ENCODE results near the gene KCNJ6.

The KCNJ6 gene

GRCh38 chr21:37562920-37563640 lies 353.2 kb downstream of the KCNJ6 start:
- DNase-seq: peak; percentile 35

DNA sequence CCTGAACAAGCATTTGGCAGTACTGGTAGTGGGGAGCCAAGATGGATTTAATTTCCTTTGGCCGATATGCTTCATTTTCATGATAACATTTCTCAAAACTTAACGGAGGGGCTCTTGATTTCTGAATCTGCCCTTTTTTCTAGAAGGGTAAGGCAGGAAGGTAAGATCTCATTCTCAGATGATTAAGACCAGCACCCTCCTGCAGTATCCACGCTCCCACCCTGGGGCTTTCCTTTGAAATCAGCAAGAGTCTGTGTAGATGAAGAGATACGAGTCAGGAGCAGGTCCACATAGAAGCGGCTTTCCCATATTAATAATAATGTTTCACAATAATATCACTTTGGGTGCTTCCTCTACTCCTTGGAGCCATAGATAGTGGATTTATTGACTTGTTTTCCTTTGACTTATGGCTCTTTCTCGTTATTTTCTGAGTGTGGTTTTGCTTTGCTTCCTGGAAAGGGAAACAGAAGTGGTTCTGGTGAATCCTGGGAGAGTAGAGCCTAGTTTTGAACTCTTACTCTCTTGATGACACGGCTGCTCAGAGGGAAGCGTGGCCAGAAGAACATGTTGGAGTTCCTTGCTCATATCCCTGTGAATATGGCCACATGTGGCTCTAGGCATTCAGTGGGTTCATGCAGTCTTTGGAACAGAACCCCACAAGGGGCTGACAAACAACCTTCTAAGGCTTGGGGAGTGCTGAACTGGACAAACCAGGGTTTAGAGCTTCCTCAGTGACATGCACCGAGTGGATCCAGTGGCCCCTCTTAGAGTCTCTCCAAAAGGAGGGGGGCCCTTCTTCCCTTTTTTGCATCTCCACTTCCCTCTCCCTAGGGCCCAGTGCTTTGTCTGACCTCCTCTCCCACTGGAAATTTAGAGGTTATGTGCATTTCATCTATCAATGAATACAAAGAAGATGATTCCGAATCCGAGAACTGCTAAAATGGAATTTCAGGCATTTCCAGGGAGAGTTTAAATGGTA lies 354.0 kb downstream of the KCNJ6 start:
- no peak for DNase-seq

DNA sequence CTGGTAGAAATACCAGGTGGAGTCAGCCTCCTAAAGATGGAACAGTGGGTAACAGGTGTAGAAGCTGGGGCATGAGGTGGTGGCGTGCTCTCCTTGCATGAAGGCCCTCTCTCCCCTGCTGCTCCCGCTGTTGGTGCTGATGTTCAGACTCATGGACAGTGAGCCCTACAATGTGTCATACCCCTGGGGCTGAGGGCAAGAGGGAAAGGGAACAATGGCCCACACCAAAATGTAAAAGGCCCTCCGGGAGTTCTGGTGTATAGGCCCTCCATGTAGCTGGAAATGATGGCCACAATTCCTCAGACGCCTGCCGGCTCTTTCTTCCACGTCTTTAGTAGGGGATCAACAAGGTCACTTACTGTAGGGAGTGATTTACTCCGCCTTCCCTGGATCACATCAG lies 354.8 kb downstream of the KCNJ6 start:
- no peak for DNase-seq

DNA sequence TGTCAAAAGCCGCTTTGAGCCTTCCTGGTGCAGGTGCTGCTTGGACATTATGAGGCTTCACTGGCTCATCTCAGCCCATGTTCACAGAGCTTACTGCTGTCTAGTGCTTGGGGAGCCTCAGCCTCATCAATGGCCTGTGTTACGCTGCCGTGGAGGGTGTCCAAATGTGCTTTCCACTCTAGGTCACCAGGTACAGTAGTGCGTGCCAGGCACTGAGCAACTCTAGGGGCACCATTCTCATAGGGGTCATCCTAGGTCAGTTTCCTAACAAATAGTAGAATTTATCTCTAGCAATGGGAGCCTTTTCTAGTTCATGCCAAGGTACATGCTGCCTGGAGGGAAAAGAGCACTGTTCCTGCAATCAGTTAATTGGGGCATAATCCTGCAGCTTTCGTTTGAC lies 355.9 kb downstream of the KCNJ6 start:
- DNase-seq: no peak

GRCh38 chr21:37558676-37559211 lies 357.5 kb downstream of the KCNJ6 start:
- no peak for DNase-seq
